Uterus (tissue), 2 donors: Measurements from ENCODE around the gene S100PBP.

ENCODE experiments used
- CTCF ChIP-seq, 4 experiments: fragments of 200-600 bp in 2 of 4; fragments of 450-650 bp in 2 of 4; sonication (generic) in 2 of 4; IDR thresholded peaks; one replicate each; pipeline ENCODE4 v1.5.1; 2016 to 2019; ENCODE audit warnings: antibody characterized with exemption in 4 of 4, mild to moderate bottlenecking in 2 of 4, moderate library complexity in 1 of 4
- POLR2A ChIP-seq, 2 donors: fragments of 450-650 bp; IDR thresholded peaks; one replicate each; pipeline ENCODE4 v1.6.1; 2016; ENCODE audit warnings: antibody characterized with exemption in 2 of 2, mild to moderate bottlenecking in 1 of 2, moderate library complexity in 1 of 2

- TF ChIP-seq POLR2A (IDR thresholded peaks at IDR 0.05): no peak
- no peak for TF ChIP-seq CTCF (IDR thresholded peaks at IDR 0.05)
Measured at GRCh38 chr1:32772281-32773017, 45.0 kb upstream of the S100PBP start.
